HepG2 (cell line): ENCODE data around the gene FBF1. TPM values are rescaled to one million over a fixed set of nuclear protein-coding genes. Genes with fewer than 3 reads are reported as not detected.
A peak's percentile ranks its signal among the peaks of the same experiment; 100 is the strongest.

Experiments used
- ATAD3A ChIP-seq: sonication (generic); formaldehyde crosslinking; IDR thresholded peaks from 2 replicates; pipeline ENCODE4 v1.4.0; 2020; ENCODE audit warnings: missing genetic modification reagents
- CREB3 ChIP-seq: sonication (generic); formaldehyde crosslinking; IDR thresholded peaks from 2 replicates; pipeline ENCODE4 v1.5.0; 2020; ENCODE audit warnings: missing genetic modification reagents
- HDAC1 ChIP-seq: sonication (generic); formaldehyde crosslinking; IDR thresholded peaks from 2 replicates; pipeline ENCODE4 v1.5.1; 2020; ENCODE audit warnings: mild to moderate bottlenecking, missing genetic modification reagents
- HINFP ChIP-seq: sonication (generic); formaldehyde crosslinking; IDR thresholded peaks from 2 replicates; pipeline ENCODE4 v1.4.0; 2020; ENCODE audit warnings: low read depth, mild to moderate bottlenecking, missing genetic modification reagents
- MED13 ChIP-seq: sonication (generic); formaldehyde crosslinking; IDR thresholded peaks from 2 replicates; pipeline ENCODE4 v1.5.0; 2020; ENCODE audit warnings: missing genetic modification reagents
- NR2C2 ChIP-seq: sonication (generic); formaldehyde crosslinking; IDR thresholded peaks from 2 replicates; pipeline ENCODE4 v1.4.0; 2020; ENCODE audit warnings: missing genetic modification reagents, mild to moderate bottlenecking, moderate library complexity, borderline replicate concordance
- SRY ChIP-seq: sonication (generic); formaldehyde crosslinking; IDR thresholded peaks from 2 replicates; pipeline ENCODE4 v1.8.0; 2022; ENCODE audit warnings: mild to moderate bottlenecking, missing genetic modification reagents
- TCF7 ChIP-seq: sonication (generic); IDR thresholded peaks from 2 replicates; pipeline ENCODE4 v1.6.1; 2016; ENCODE audit warnings: antibody characterized with exemption, low read depth
- TERF1 ChIP-seq: sonication (generic); formaldehyde crosslinking; IDR thresholded peaks from 2 replicates; pipeline ENCODE4 v1.8.0; 2022; ENCODE audit warnings: mild to moderate bottlenecking, missing genetic modification reagents, moderate library complexity
- ZBTB25 ChIP-seq: IDR thresholded peaks from 2 replicates; pipeline ENCODE4 v1.6.1; 2018; ENCODE audit warnings: missing genetic modification reagents
- ZNF44 ChIP-seq: sonication (generic); formaldehyde crosslinking; IDR thresholded peaks from 2 replicates; pipeline ENCODE4 v1.5.1; 2020; ENCODE audit warnings: mild to moderate bottlenecking, missing genetic modification reagents
- ZNF703 ChIP-seq: sonication (generic); formaldehyde crosslinking; IDR thresholded peaks from 2 replicates; pipeline ENCODE4 v1.5.1; 2020; ENCODE audit warnings: missing genetic modification reagents, mild to moderate bottlenecking, moderate library complexity, borderline replicate concordance
- polyA plus RNA-seq, 8 experiments: library from polyadenylated mRNA; depleted of rRNA in 3 of 8; stranded (reverse) in 7 of 8; unstranded in 1 of 8; fragments of >200 nt; fragmentation: Illumina TruSeq in 4 of 8; extraction: Trizol in 4 of 8; gene quantifications; 2 replicates each; pipeline versions ENCODE4 v1.2.1 to v1.2.3, GENCODE V29; 2011 to 2016; ENCODE audit warnings: low read depth in 4 of 8, missing spikeins in 1 of 8, mixed read lengths in 1 of 8; ENCODE audit not compliant: insufficient read depth in 1 of 8
- total RNA-seq, 5 experiments: library from RNA; depleted of rRNA; stranded (reverse); fragments of >200 nt; fragmentation: Illumina TruSeq; extraction: Trizol; gene quantifications; 2 replicates each; pipeline ENCODE4 v1.2.3, GENCODE V29; 2016; ENCODE audit warnings: low read depth in 1 of 5
- TF ChIP-seq, protein P1 (sequence below), 2 experiments: sonication (generic) in 1 of 2; formaldehyde crosslinking in 1 of 2; IDR thresholded peaks; 2 replicates each; pipeline versions ENCODE4 v1.6.1 to v1.9.0; 2014 to 2022; ENCODE audit warnings: antibody characterized with exemption in 1 of 2, borderline replicate concordance in 1 of 2, inconsistent platforms in 1 of 2, low read depth in 1 of 2, missing genetic modification reagents in 1 of 2
- TF ChIP-seq, protein P2 (sequence below): sonication (generic); formaldehyde crosslinking; IDR thresholded peaks from 2 replicates; pipeline ENCODE4 v1.4.0; 2020; ENCODE audit warnings: mild to moderate bottlenecking, missing genetic modification reagents

The FBF1 gene
- total and polyA plus RNA-seq, 2 of the 13 experiments (the other 11 are each of a cell fraction or from before 2014, with no cell fraction given) = 2.4 to 8.1 TPM

GRCh38 chr17:75876190-75876937 lies 64.5 kb downstream of the FBF1 start (continued):
- no peak for TF ChIP-seq TERF1
- TF ChIP-seq HDAC1 = peak; percentile 87
- TF ChIP-seq ZNF703 (CRISPR knock-in tag) = peak; percentile 98
- peak; percentile 27; the same call in 1 of the 2 replicates for TF ChIP-seq CREB3 (CRISPR knock-in tag)
- TF ChIP-seq ATAD3A (CRISPR knock-in tag) = no peak
- peak; percentile 53 for TF ChIP-seq ZNF44 (CRISPR knock-in tag)
- no peak for TF ChIP-seq TCF7
- TF ChIP-seq SRY (CRISPR knock-in tag) = no peak; the same call in none of the 2 replicates
- TF ChIP-seq, protein P1, sequence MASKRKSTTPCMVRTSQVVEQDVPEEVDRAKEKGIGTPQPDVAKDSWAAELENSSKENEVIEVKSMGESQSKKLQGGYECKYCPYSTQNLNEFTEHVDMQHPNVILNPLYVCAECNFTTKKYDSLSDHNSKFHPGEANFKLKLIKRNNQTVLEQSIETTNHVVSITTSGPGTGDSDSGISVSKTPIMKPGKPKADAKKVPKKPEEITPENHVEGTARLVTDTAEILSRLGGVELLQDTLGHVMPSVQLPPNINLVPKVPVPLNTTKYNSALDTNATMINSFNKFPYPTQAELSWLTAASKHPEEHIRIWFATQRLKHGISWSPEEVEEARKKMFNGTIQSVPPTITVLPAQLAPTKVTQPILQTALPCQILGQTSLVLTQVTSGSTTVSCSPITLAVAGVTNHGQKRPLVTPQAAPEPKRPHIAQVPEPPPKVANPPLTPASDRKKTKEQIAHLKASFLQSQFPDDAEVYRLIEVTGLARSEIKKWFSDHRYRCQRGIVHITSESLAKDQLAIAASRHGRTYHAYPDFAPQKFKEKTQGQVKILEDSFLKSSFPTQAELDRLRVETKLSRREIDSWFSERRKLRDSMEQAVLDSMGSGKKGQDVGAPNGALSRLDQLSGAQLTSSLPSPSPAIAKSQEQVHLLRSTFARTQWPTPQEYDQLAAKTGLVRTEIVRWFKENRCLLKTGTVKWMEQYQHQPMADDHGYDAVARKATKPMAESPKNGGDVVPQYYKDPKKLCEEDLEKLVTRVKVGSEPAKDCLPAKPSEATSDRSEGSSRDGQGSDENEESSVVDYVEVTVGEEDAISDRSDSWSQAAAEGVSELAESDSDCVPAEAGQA (IDR thresholded peaks at IDR 0.05; ENCODE audit: low read depth) = peak; percentile 84
- TF ChIP-seq, protein P1 (CRISPR knock-in tag; IDR thresholded peaks at IDR 0.05; ENCODE audit: borderline replicate concordance) = 0 out of 2 replicates have a peak, but pooled peaks have one; percentile 7
- TF ChIP-seq MED13 = peak; percentile 67
- TF ChIP-seq HINFP (CRISPR knock-in tag) = peak; percentile 98
- TF ChIP-seq, protein P2, sequence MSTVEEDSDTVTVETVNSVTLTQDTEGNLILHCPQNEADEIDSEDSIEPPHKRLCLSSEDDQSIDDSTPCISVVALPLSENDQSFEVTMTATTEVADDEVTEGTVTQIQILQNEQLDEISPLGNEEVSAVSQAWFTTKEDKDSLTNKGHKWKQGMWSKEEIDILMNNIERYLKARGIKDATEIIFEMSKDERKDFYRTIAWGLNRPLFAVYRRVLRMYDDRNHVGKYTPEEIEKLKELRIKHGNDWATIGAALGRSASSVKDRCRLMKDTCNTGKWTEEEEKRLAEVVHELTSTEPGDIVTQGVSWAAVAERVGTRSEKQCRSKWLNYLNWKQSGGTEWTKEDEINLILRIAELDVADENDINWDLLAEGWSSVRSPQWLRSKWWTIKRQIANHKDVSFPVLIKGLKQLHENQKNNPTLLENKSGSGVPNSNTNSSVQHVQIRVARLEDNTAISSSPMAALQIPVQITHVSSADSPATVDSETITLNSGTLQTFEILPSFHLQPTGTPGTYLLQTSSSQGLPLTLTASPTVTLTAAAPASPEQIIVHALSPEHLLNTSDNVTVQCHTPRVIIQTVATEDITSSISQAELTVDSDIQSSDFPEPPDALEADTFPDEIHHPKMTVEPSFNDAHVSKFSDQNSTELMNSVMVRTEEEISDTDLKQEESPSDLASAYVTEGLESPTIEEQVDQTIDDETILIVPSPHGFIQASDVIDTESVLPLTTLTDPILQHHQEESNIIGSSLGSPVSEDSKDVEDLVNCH (CRISPR knock-in tag) = peak; percentile 86; the same call in 1 of the 2 replicates
- peak; percentile 41; the same call in 1 of the 2 replicates for TF ChIP-seq ZBTB25 (CRISPR knock-in tag)
- peak; percentile 92 for TF ChIP-seq NR2C2 (CRISPR knock-in tag)
